Hepatocyte (in vitro differentiated cells): ENCODE measurements around the gene GALT. TPM values are rescaled to one million over a fixed set of nuclear protein-coding genes. Genes with fewer than 3 reads are reported as not detected.

ENCODE experiments used
- DNase-seq: peaks from one replicate; pipeline ENCODE4 v3.0.0-alpha.2; 2016; ENCODE audit warnings: low spot score
- H2AFZ ChIP-seq: fragments of 200-600 bp; sonication (generic); 2 replicates; pipeline ENCODE4 v1.6.0; 2016; ENCODE audit warnings: antibody characterized with exemption, mild to moderate bottlenecking
- H3K27ac ChIP-seq: fragments of 200-600 bp; sonication (generic); 2 replicates; pipeline ENCODE4 v1.5.1; 2016; ENCODE audit warnings: mild to moderate bottlenecking
- H3K27me3 ChIP-seq: fragments of 200-600 bp; sonication (generic); 2 replicates; pipeline ENCODE4 v1.6.1; 2016
- H3K36me3 ChIP-seq: fragments of 200-600 bp; sonication (generic); replicated peaks from 2 replicates; pipeline ENCODE4 v1.5.1; 2016; ENCODE audit warnings: low read depth; ENCODE audit not compliant: insufficient read depth
- H3K4me1 ChIP-seq: fragments of 200-600 bp; sonication (generic); 2 replicates; pipeline ENCODE4 v1.5.1; 2016; ENCODE audit warnings: mild to moderate bottlenecking, moderate library complexity; ENCODE audit not compliant: insufficient read depth
- H3K4me2 ChIP-seq: fragments of 200-600 bp; sonication (generic); 2 replicates; pipeline ENCODE4 v1.6.0; 2016
- H3K4me3 ChIP-seq: fragments of 200-600 bp; sonication (generic); 2 replicates; pipeline ENCODE4 v1.5.1; 2016; ENCODE audit warnings: mild to moderate bottlenecking
- H3K79me2 ChIP-seq: fragments of 200-600 bp; sonication (generic); 2 replicates; pipeline ENCODE4 v1.6.0; 2017; ENCODE audit warnings: mild to moderate bottlenecking
- H3K9me2 ChIP-seq: fragments of 200-600 bp; sonication (generic); replicated peaks from 2 replicates; pipeline ENCODE4 v1.6.0; 2017; ENCODE audit warnings: mild to moderate bottlenecking; ENCODE audit not compliant: insufficient read depth
- H3K9me3 ChIP-seq: fragments of 200-600 bp; sonication (generic); 2 replicates; pipeline ENCODE4 v1.5.1; 2016; ENCODE audit warnings: low read depth, mild to moderate bottlenecking
- H4K20me1 ChIP-seq: fragments of 200-600 bp; sonication (generic); 2 replicates; pipeline ENCODE4 v1.6.0; 2016; ENCODE audit warnings: mild to moderate bottlenecking; ENCODE audit not compliant: insufficient read depth, poor library complexity, severe bottlenecking
- CTCF ChIP-seq: fragments of 200-600 bp; sonication (generic); IDR thresholded peaks from 2 replicates; pipeline ENCODE4 v1.5.1; 2016; ENCODE audit warnings: antibody characterized with exemption, mild to moderate bottlenecking; ENCODE audit not compliant: poor library complexity
- EZH2 ChIP-seq: fragments of 200-600 bp; sonication (generic); IDR thresholded peaks from 2 replicates; pipeline ENCODE4 v1.6.1; 2016; ENCODE audit warnings: antibody characterized with exemption, mild to moderate bottlenecking, borderline replicate concordance
- EZH2phosphoT487 ChIP-seq: fragments of 200-600 bp; sonication (generic); IDR thresholded peaks from one replicate; pipeline ENCODE4 v1.6.1; 2018; ENCODE audit warnings: antibody characterized with exemption, mild to moderate bottlenecking, low read depth, moderate library complexity; ENCODE audit not compliant: unreplicated experiment, severe bottlenecking
- WGBS: methylation state at CpG from one replicate; pipeline ENCODE4 v1.1.6; 2016; ENCODE audit warnings: low lambda C conversion rate; ENCODE audit errors: missing lambda C conversion rate; 5-methylcytosine and 5-hydroxymethylcytosine counted together
- polyA plus RNA-seq: library from polyadenylated mRNA; unstranded; fragments of >200 nt; fragmentation: Nextera tagmentation; extraction: Ambion mirVana; gene quantifications from 2 replicates; pipeline ENCODE4 v1.2.1, GENCODE V29; 2016
- total RNA-seq: library from RNA; depleted of rRNA; stranded (reverse); fragments of >200 nt; gene quantifications from 2 replicates; pipeline ENCODE4 v1.2.3, GENCODE V29; 2014

GALT gene
- total and polyA plus RNA-seq, 2 experiments from 2014 or later: 46.1 to 121 TPM

- 74% methylated on average over 5 of the region's 6 CpGs for WGBS
- no peak for TF ChIP-seq CTCF
- no peak for TF ChIP-seq EZH2phosphoT487
- TF ChIP-seq EZH2: no peak
Measured at GRCh38 chr9:34690983-34691935, 44.8 kb downstream of the GALT start, which contains the start of gene CCL19. CCL19 (minus strand) TSS chr9:34691276; CDS start chr9:34691139, 137 bp downstream.

GRCh38 chr9:34691936-34692315 lies 45.5 kb downstream of the GALT start:
- DNase-seq: no peak
- Histone ChIP-seq H3K27ac (no peak overlapping the region), H3K4me2 (no peak overlapping the region), H3K79me2 (no peaks in the 10 kb centered on the region), H3K4me1 (no peaks in the 10 kb centered on the region), H2AFZ (no peak overlapping the region), H3K9me2 (no peaks in the 10 kb centered on the region), H3K36me3 (no peaks in the 10 kb centered on the region), H3K9me3 (no peaks in the 10 kb centered on the region), H3K27me3 (no peaks in the 10 kb centered on the region), H3K4me3 (no peak overlapping the region), H4K20me1 (no peaks in the 10 kb centered on the region)
- WGBS: 86% methylated on average over 5 of the region's 5 CpGs
- no peak for TF ChIP-seq EZH2phosphoT487
- no peak for TF ChIP-seq CTCF
- no peak for TF ChIP-seq EZH2

More at GRCh38 chr9:34690983-34691935, 44.8 kb downstream of the GALT start, which contains the start of gene CCL19:
- Histone ChIP-seq H3K4me1 (no peaks in the 10 kb centered on the region), H3K27ac (no peak within 1 kb of the TSS), H3K9me3 (no peaks in the 10 kb centered on the region), H3K27me3 (no peaks in the 10 kb centered on the region), H3K4me2 (no peak within 1 kb of the TSS), H2AFZ (no peak within 1 kb of the TSS), H3K79me2 (no peaks in the 10 kb centered on the region), H4K20me1 (no peaks in the 10 kb centered on the region), H3K4me3 (no peak within 1 kb of the TSS), H3K9me2 (no peaks in the 10 kb centered on the region), H3K36me3 (no peaks in the 10 kb centered on the region)
- DNase-seq: no peak

- WGBS: 84% methylated on average over 2 of the region's 2 CpGs
Measured at GRCh38 chr9:34693560-34693959, 47.1 kb downstream of the GALT start.

More at GRCh38 chr9:34693560-34693959, 47.1 kb downstream of the GALT start:
- Histone ChIP-seq H3K27ac (no peak overlapping the region), H4K20me1 (no peaks in the 10 kb centered on the region), H3K79me2 (no peaks in the 10 kb centered on the region), H3K4me3 (no peak overlapping the region), H3K4me2 (no peak overlapping the region), H3K9me3 (no peaks in the 10 kb centered on the region), H3K36me3 (no peaks in the 10 kb centered on the region), H3K4me1 (no peaks in the 10 kb centered on the region), H3K9me2 (no peaks in the 10 kb centered on the region), H3K27me3 (no peaks in the 10 kb centered on the region), H2AFZ (no peak overlapping the region)
- DNase-seq: no peak
- TF ChIP-seq CTCF: no peak
- no peak for TF ChIP-seq EZH2phosphoT487
- no peak for TF ChIP-seq EZH2
